NCI-H1417 (cell line): Measurements from ENCODE around the gene ATP11A.

Experiments used
- DNase-seq, 3 experiments: peaks; one replicate each; lab custom pipeline; 2025; lab: John Stamatoyannopoulos, UW

The ATP11A gene

DNA sequence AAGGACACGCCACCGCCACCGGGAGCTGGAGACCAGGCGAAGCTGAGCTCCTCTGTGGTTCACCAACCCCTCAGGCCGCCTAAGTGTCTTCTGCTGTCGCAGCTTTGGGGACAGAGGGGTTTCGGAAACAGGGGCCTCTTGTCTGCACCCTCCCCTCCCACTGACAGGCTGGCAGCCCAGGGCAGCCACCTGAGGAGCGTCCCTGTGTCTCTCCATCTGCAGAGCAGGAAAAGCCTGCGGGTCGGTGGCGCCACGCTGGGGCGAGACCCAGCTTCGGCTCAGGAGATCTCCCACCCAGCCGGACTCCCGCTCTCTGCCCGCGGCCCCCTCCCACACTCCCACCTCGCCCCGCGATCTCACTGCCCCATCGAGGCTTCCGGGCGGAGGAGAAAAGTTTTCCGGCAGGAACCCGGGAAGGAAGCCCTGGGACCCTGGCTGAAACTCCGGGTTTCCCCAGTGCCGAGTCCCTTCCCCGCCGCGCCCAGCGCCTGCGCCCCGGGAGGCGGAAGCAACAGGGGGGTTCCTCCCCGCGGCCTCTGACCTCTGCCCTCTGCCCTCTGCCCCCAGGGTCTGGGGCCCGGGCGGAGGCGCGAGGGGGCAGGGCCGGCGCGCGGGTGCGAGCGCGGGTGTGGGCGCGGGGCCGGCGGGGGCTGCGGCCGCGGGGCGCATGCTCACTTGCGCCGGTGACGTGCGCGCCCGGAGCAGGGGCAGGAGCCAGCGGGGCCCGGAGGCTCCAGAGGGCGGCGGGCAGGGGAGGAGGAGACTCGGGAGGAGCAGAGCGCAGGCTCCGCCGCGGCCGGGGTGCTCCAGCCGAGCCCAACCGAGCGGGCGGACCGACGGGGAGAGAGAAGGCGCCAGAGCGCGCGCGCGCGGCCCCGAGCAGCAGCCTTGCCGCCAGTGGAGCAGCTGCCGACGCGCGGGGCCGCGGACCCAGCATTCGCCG, at the start of gene ATP11A:
Gene ATP11A (plus strand): TSS at position 736 of the 943 bp plus-strand sequence. CDS start 379 bp downstream, outside the sequence.
- DNase-seq, result peak; percentile 90 to 97 (median 97)

DNA sequence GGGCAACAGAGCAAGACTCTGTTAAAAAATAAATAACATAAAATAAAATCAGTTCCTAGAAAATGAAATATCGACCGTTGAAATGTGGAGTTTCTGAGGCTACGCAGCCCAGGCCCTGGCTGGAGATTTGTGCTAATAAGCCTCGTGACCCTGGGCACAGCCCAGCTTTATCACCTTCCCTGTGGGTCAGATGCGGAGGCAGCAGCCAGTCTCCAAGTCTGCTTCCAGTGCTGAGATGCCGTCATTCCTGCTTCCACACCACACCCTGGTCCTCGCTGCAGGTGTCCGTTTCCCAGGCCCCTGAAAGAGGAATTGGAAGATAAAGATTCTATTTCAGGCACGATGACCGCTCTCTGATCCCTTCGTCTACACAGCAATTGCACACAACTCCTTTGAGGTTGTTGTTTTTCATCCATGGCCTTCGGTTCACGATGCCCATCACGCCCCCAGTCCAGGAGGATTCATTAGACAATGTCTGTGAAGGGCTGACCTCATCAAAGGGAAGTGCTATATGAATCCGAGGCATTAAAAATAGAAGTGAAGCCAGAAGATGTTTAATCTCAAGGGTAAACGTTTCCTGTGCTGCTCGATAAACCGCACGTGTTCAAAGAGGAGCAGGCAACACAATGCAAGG, 48.3 kb upstream of the ATP11A start:
- DNase-seq, result no peak

- no peak for DNase-seq
Measured at GRCh38 chr13:112642090-112642460, 47.8 kb upstream of the ATP11A start.

DNA sequence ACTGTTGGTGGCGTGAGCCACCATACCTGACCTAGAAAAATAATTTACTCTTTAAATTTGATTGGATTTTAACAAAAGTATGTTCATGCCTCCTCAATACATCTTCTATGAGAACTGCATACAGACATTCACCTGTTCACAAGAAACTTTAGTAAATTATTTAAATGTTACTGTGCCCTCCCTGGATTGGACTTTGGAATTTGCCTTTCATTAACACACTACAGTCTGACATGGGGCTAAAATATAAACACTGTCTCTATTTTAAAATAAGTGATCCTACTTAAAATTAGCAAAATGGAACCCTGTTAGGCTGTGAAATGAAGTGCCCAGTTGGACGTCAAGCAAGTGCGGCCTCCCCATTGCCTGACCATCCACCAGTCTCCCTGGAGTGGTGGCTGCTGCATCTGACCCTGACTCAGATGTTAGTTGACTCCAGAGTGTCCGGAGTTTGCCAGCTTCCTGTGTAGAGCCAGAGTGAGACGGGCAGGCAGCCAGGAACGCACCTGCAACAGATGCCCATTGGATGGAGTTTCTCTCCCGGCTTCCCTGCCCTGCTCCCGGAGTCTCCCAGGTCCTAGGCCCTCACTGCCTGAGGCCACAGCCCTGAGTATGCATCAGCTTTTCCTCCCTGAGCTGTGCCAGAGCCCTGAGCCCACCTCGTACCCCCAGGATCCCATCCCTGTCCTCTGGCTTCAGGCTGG, 45.9 kb upstream of the ATP11A start:
- DNase-seq, result no peak

DNA sequence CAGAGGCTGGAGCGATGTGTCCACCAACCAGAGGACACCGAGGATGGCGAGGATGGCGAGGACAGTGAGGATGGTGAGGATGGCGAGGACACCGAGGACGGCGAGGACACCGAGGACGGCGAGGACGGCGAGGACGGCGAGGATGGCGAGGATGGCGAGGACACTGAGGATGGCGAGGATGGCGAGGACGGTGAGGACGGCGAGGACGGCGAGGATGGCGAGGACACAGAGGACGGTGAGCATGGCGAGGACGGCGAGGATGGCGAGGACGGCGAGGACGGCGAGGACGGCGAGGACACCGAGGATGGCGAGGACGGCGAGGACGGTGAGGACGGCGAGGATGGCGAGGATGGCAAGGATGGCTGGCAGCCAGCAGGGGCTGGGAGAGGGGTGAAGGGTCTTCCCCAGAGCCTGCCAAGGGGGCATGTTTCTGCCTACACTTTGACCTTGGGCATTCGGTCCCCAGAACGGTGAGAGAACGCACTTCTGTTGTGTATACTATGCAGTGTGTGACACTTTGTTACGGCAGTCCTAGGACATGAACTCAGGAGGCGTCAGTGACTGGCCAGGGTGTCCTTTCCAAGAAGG, 44.4 kb upstream of the ATP11A start:
- DNase-seq, result no peak

DNA sequence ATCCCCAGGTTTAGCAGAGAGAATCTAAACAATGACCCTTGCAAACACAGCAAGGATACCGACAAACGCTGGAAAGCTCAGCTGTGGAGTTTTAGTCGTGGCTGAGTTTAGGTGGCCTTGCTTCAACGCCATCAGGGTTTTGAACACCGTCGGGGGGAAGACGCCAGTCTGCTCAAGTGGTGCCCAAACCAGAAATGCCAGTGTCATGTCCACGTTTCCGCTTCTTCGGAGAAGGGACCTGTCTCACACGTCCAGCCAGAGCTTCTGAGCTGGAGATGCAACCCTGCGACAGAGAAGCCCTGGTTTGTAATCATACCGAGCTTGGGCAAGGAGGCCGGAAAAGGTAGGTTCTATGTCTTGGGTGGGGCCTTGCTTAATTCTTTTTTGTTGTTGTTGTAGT, 42.6 kb upstream of the ATP11A start:
- no peak for DNase-seq

DNA sequence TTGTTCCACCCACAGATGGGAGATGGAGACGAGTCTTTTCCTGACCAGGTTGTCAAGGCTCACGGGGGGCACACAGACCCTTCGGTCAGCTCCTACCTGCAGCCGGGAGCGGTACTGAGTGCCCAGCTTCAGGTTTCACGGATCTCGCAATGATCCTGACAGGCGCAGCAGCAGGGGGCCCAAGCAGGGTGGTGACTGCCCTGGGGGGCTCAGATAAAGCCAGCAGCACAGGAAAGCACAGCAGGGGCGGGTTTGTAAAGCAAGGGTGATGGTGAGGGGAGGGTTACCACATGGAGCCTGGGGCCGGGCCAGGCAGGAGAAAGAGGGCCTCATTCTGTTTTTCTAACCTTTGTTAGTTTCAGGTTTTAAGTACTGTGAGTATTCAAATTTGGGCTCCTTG, 41.7 kb upstream of the ATP11A start:
- no peak for DNase-seq

DNA sequence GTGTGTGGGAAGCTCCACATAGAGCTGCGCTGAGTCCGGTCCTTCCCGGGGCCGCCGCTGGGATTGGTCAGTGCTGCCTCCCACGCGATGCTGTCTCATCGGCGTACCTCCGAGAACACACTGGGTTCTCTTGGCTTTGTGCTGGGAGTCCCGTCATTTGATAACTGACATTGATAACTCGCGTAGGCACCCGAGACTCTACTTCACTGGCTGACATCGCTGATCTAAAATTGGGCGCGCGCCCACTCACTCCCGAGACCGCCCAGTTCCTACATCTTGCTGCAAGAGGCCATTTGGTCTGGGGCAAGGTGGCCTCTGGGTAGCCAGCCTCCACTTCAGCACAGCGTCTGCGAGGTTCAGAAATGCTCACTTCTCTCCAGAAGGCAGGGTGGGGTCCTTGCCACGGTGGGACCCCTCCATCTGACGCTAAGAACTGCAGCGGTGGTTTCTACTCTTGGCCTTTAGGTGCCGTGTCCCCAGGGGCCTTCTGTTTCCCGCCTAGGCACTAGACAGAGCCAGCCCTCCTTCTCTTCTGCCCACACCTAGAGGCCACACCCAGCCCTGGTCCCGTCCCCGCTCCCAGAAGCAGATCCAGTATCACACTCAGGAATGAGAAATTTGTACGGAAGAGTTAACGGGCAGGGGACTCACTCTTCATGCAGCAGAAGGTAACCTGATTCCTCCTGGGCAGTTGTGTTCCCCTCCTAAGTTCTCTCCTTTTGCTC, 40.7 kb upstream of the ATP11A start:
- no peak for DNase-seq

- no peak for DNase-seq
Measured at GRCh38 chr13:112651311-112651710, 38.5 kb upstream of the ATP11A start.

GRCh38 chr13:112651750-112652511, 37.9 kb upstream of the ATP11A start:
- DNase-seq, result no peak

GRCh38 chr13:112652512-112653070, 37.2 kb upstream of the ATP11A start:
- DNase-seq, result no peak

DNA sequence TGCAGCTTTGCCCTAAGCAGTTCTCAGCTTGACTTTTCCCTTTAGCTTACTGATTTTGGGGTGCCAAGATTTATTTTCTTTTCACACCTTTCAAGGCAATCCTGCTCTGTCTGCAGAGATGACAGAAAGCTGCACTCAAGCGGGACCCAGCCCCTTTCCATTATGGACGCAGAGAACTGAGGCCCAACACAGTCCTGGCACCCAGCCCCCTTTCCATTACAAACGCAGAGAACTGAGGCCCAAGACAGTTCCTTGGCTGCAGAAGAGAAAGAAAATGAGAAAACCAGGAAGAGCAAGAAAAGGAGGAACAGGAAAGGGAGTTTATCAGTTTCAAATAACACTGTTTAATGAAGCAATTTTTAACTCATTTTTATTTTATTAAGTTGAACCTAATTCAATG, 36.8 kb upstream of the ATP11A start:
- DNase-seq, result no peak

GRCh38 chr13:112655913-112656312, 33.9 kb upstream of the ATP11A start:
- DNase-seq, result no peak

DNA sequence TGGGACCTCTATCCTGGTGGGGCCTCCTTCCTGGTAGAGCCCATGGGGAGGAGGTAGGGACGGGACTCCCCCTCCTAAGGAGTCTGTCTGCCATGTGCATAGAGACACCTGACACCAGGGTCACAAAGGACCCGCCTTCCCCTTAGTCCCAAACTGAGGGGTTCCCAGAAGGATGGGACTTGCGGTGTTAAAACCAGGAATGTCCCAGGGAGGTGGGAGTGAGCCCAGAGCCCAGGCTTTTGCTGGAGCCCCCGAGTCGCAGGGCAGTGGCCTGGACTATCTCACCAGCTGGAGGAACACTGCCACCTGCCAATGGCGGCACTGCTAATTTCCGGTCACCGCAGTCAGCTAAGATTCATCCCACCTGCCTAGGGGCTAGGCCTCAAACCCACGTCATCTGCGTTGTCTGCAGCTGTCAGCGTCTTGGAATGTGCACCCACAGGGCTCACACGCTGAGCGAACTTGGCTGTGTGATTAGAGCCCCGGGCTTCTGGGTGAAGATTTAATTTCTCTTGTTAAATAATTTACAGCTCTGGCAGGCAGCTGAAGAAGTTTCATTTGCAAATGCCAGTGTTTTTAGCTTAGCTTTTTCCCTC, 31.9 kb upstream of the ATP11A start:
- no peak for DNase-seq

GRCh38 chr13:112658808-112659207, 31.0 kb upstream of the ATP11A start:
- no peak for DNase-seq

DNA sequence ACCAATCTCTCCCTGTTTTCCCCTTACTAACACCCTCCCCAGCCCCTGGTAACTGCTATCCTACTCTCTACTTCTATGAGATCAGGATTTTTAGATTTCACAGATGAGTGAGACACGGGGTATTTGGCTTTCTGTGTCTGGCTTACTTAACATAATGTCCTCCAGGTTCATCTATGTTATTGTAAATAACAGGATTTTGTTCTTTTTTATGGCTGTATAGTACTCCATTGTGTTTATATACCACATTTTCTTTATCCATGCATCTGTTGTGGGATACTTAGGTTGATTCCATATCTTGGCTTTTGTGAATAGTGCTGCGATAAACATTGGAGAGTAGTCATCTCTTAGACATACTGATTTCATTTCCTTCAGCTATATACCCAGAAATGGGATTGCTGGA, 28.5 kb upstream of the ATP11A start:
- no peak for DNase-seq

GRCh38 chr13:112664501-112665203, 25.2 kb upstream of the ATP11A start:
- DNase-seq, result no peak

- DNase-seq, result no peak
Measured at GRCh38 chr13:112668924-112669323, 20.9 kb upstream of the ATP11A start.

GRCh38 chr13:112669881-112670499, 19.8 kb upstream of the ATP11A start:
- DNase-seq, result peak in 2 of 3 experiments; percentile 20 to 59
